Stimulated activated CD4-positive, alpha-beta T cell treated with anti-CD3 and anti-CD28 coated beads, TNF-alpha, amount 100 ng/mL, for 4 hours (primary cell): ENCODE data around the gene BSG.

ENCODE experiments used
- DNase-seq, 3 experiments: peaks; one replicate each; pipeline ENCODE4 v3.0.0-alpha.2; 2020; ENCODE audit warnings: low read depth in 3 of 3

Gene BSG

GRCh38 chr19:540867-541637 lies 31.3 kb upstream of the BSG start:
- no peak for DNase-seq

GRCh38 chr19:541699-542098 lies 30.7 kb upstream of the BSG start:
- no peak for DNase-seq

GRCh38 chr19:542173-542866 lies 30.1 kb upstream of the BSG start:
- no peak for DNase-seq

DNA sequence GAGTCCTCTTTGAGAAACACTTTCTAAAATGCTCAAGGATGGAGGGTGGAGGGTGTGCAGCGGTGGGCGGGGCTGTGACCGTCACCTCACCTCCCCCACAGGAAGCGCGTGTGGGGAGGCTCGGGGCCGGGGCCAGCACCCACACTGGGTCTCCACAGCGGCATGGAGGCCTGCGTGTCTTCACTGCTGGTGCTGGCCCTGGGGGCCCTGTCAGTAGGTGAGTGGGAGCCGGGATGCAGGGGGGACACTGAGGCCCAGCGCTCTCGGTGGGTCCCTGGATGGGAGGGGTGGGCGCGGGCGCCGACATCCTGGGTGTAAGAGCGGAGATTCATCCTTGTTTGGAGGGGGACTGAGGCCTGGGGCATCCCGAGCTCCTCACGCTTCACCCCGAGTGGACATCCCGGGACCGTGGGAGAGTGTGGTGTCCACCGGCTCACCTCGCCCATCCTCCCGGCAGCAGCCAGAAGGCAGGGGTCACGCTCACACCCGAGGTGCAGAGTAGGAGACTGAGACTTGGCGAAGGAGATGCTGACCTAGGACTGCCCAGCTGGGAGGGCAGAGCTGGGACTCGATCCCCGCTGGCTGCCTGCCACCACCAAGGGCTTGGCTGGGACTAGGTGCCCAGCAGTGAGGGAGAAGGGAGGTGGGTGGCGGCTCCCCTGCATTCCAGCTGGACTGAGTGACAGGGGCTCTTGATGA lies 28.3 kb upstream of the BSG start, which contains the start of gene GZMM:
TSS of gene GZMM (plus strand) at position 144 of the 699 bp plus-strand sequence. CDS start at position 163, 19 bp downstream.
- DNase-seq: peak; percentile 54 to 63 (median 60)

DNA sequence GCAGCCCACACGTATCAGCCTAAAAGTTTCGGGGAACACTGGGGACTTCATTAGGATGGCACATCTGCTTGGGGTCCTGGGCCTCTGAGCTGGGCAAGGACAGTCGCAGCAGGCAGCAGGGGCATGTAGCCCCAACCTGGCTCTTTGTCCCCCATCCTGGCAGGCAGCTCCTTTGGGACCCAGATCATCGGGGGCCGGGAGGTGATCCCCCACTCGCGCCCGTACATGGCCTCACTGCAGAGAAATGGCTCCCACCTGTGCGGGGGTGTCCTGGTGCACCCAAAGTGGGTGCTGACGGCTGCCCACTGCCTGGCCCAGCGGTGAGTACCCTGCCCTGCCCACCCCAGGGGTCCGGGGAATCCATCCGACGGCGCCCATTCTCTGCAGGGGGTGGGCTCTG lies 25.3 kb upstream of the BSG start:
- no peak for DNase-seq

- no peak for DNase-seq
Measured at GRCh38 chr19:547836-548720, 24.3 kb upstream of the BSG start.

GRCh38 chr19:548886-549830 lies 23.2 kb upstream of the BSG start:
- DNase-seq: no peak

DNA sequence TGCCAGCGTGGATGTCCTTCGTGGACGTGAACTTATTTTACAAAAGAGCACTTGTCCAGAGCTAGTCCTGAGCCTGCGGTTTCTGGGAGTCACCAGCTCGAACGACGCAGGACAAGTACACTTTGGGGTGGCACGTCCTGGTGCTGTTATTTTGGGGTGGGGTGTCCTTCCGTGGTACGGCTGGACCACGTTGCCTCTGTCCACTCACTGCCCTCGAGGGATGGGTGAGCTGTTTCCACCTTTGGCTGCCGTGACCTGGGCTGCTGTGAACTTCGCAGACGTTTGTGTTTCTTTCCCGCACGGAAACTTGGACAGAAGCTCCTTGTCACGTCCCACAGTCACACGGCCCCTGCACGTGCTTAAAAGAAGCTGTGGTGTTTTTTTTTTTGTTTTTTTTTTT lies 17.6 kb upstream of the BSG start:
- DNase-seq: no peak

- no peak for DNase-seq
Measured at GRCh38 chr19:555474-555808, 17.0 kb upstream of the BSG start.

DNA sequence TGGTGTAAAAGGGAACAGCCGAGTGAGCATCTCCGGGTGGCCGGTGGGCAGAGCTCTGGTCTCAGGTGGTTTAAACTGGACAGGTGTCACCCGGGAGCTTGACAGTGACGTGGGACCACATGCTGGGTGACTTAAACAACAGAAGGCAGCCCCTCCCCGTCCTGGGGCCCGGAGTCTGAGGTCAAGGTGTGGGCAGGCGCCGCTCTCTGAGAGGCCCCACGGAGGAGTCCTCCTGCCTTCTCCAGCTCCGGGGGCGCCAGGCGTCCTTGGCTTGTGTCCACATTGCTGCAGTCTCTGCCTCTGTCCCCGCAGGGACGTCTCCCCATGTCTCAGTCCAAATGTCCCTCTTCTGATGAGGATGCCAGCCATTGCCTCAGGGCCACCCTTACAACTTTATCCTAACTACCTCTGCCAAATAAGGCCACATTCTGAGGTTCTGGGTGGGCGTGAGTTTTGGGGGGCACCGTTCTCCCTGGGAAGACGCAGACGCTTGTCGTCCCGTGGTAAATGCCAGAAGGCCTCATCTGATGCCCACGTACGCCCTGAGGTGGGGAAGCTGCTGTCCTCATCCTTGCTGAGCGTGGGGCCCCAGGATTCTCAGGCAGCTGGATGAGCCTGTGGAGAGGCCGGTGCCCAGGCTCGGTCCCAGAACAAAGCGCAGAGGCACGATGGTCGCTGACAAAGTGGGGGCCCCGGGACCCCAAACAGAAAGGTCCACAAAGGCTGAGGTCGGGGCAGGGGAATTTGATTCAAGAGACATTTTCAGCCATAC lies 15.6 kb upstream of the BSG start:
- no peak for DNase-seq

- no peak for DNase-seq
Measured at GRCh38 chr19:558770-559439, 13.5 kb upstream of the BSG start.

DNA sequence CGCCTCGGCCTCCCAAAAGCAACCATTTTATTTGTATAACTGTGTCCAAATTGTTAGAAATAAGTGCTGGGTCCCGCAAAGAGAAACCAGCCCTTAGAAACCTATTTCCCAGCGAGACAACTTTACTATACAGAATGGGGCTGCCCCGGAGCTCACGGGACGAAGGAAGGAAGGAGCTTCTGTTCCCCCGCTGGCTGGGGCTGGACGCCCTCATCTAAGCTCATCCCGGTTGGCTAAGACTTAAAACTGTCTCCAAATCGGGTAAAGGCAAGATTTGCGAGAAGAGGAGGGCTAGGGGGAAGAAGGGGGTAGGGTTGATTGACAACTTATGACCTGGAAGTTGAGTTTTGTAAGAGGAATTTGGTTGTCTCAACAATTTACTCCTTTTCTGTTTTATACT lies 12.3 kb upstream of the BSG start:
- DNase-seq: no peak

DNA sequence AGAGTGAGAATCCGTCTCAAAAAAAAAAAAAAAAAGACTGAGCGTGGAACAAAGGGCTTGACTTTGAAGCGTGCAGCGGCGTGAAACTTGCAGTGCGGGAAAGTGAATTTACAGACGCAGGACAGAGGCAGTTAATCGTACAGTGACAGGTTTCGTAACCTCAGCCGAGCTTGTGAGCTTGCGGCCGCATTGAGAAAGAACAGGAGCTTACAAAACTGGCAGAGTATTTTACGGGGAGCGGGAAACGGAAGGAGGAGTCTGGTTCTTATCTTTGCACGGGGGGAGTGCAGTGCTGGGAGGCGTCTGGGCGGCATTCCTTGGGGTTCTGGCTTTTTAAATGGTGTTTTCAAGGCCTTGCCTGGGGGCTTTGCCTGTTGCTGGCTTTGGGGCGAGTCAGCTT lies 6.0 kb upstream of the BSG start:
- no peak for DNase-seq

GRCh38 chr19:566844-567243 lies 5.6 kb upstream of the BSG start:
- no peak for DNase-seq

- no peak for DNase-seq
Measured at GRCh38 chr19:567296-567900, 5.0 kb upstream of the BSG start.

- DNase-seq: no peak
Measured at GRCh38 chr19:570251-570686, 2.1 kb upstream of the BSG start.

GRCh38 chr19:570937-571565 lies 1.3 kb upstream of the BSG start:
- DNase-seq: no peak

DNA sequence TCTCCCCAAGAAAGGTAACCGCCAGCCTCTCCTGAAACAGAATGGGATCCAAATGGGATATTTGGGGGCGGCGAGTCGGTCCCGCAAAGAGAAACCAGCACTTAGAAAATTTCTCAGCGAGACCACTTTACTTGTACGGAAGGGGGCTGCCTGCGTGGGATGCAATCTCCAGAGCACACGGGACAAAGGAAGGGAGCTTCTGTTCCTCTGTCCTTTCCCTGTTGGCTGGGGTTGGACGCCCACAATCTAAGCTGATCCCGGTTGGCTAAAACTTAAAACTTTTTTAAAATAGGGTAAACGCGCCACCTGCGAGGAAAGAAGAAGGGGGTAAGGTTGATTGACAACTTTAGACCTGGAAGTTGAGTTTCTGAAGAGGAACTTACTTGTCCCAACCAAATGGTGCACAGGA lies 826 bp upstream of the BSG start:
- no peak for DNase-seq
